Embryonic facial prominence (tissue), 1 donor: ENCODE results near the gene PDE6H.

ENCODE experiments used
- DNase-seq: peaks from one replicate; pipeline ENCODE4 v3.0.0-alpha.2; 2016; ENCODE audit errors: extremely low spot score

The PDE6H gene

GRCh38 chr12:14974633-14975032 lies 1.8 kb downstream of the PDE6H start:
- no peak for DNase-seq

GRCh38 chr12:14975457-14975856 lies 2.6 kb downstream of the PDE6H start:
- DNase-seq: no peak

GRCh38 chr12:14976658-14977057 lies 3.8 kb downstream of the PDE6H start:
- DNase-seq: no peak

GRCh38 chr12:14979468-14979867 lies 6.6 kb downstream of the PDE6H start:
- no peak for DNase-seq

GRCh38 chr12:14981049-14981448 lies 8.2 kb downstream of the PDE6H start:
- no peak for DNase-seq

GRCh38 chr12:14982562-14982961 lies 9.7 kb downstream of the PDE6H start:
- DNase-seq: no peak

GRCh38 chr12:14982991-14983390 lies 10.1 kb downstream of the PDE6H start:
- no peak for DNase-seq

GRCh38 chr12:14984036-14984435 lies 11.2 kb downstream of the PDE6H start:
- DNase-seq: no peak

- no peak for DNase-seq
Measured at GRCh38 chr12:14984766-14985285, 12.0 kb downstream of the PDE6H start.

- no peak for DNase-seq
Measured at GRCh38 chr12:14986449-14986848, 13.6 kb downstream of the PDE6H start.

GRCh38 chr12:14988035-14988434 lies 15.2 kb downstream of the PDE6H start:
- no peak for DNase-seq

GRCh38 chr12:14989790-14990189 lies 16.9 kb downstream of the PDE6H start:
- no peak for DNase-seq

GRCh38 chr12:14991069-14991468 lies 18.2 kb downstream of the PDE6H start:
- no peak for DNase-seq

- DNase-seq: no peak
Measured at GRCh38 chr12:14992673-14993072, 19.8 kb downstream of the PDE6H start.

GRCh38 chr12:14993117-14993516 lies 20.3 kb downstream of the PDE6H start:
- DNase-seq: no peak

GRCh38 chr12:14993537-14994266 lies 20.9 kb downstream of the PDE6H start:
- no peak for DNase-seq

GRCh38 chr12:14994610-14995009 lies 21.8 kb downstream of the PDE6H start:
- no peak for DNase-seq

GRCh38 chr12:14995583-14996425 lies 23.0 kb downstream of the PDE6H start:
- DNase-seq: peak; percentile 58

- no peak for DNase-seq
Measured at GRCh38 chr12:14997998-14998397, 25.2 kb downstream of the PDE6H start.

GRCh38 chr12:14999021-14999694 lies 26.3 kb downstream of the PDE6H start:
- peak; percentile 24 for DNase-seq

- no peak for DNase-seq
Measured at GRCh38 chr12:14999695-15000365, 27.0 kb downstream of the PDE6H start.

GRCh38 chr12:15000575-15000974 lies 27.7 kb downstream of the PDE6H start:
- DNase-seq: no peak
